ENCODE results near the gene PRKCH. TPM values are rescaled to one million over a fixed set of nuclear protein-coding genes. Genes with fewer than 3 reads are reported as not detected.

The PRKCH gene
- total RNA-seq, 4 donors from 2014 or later: 17.9 to 105 (median 63.5) TPM

DNA sequence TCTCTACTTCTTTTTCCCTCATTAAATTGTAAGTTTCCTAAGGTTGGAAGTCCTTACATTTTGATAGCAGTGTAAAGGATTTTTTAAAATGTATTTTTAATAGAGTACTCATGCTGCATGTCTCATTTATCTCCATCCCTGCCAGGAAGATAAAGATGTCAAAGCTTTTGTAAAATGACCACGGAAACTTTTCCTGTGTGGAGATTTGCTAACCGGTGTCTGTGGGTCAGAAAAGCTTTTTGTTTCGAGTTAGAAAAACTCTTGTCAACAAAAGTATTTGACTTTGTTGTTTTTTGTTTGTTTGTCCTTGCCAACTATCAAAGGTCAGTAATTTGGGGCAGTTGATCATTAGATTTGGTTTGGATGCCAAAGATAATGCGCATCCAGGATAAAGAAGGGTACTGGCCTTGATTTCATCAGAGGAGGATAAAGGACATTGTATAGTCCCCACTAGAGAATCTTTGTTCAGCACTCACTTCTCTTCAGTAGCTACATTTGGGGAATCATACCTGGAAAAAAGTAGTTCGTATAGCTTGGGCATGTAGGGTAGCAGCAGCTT, 217.2 kb downstream of the PRKCH start:
- no peaks in the 10 kb centered on the region for H3K9me3 ChIP-seq
- H3K27ac ChIP-seq: no peak overlapping the region
- peaks cover 0 to 4% of the 10 kb centered on the region in 2 donors for H3K4me1 ChIP-seq
- no peaks in the 10 kb centered on the region for H3K27me3 ChIP-seq
- intact Hi-C loops (cut with DNase I; ENCODE audit: low total_unique reads): no loop called here
- TF ChIP-seq CTCF (IDR thresholded peaks at IDR 0.05) (no peak), POLR2A (IDR thresholded peaks at IDR 0.05) (no peak)
- no peaks in the 10 kb centered on the region for H3K36me3 ChIP-seq
- no peak for DNase-seq
- H3K4me3 ChIP-seq: no peak overlapping the region

- Histone ChIP-seq H3K4me1 (peaks cover 0 to 4% of the 10 kb centered on the region in 2 donors), H3K9me3 (no peaks in the 10 kb centered on the region), H3K36me3 (no peaks in the 10 kb centered on the region), H3K27ac (no peak overlapping the region), H3K27me3 (no peaks in the 10 kb centered on the region), H3K4me3 (no peak overlapping the region)
- intact Hi-C loops (cut with DNase I; ENCODE audit: low total_unique reads): no loop called here
- no peak for DNase-seq
- no peak for TF ChIP-seq POLR2A (IDR thresholded peaks at IDR 0.05)
- no peak for TF ChIP-seq CTCF (IDR thresholded peaks at IDR 0.05)
These were observed 218.3 kb downstream of the PRKCH start for GRCh38 chr14:61539631-61540030.

GRCh38 chr14:61540931-61541330, 219.6 kb downstream of the PRKCH start:
- DNase-seq: no peak
- H3K27me3 ChIP-seq: no peaks in the 10 kb centered on the region
- H3K36me3 ChIP-seq: no peaks in the 10 kb centered on the region
- intact Hi-C loops (cut with DNase I; ENCODE audit: low total_unique reads): no loop called here
- peaks cover 0 to 4% of the 10 kb centered on the region in 2 donors for H3K4me1 ChIP-seq
- no peak overlapping the region for H3K4me3 ChIP-seq
- TF ChIP-seq POLR2A (IDR thresholded peaks at IDR 0.05) (no peak), CTCF (IDR thresholded peaks at IDR 0.05) (no peak)
- no peak overlapping the region for H3K27ac ChIP-seq
- no peaks in the 10 kb centered on the region for H3K9me3 ChIP-seq

DNA sequence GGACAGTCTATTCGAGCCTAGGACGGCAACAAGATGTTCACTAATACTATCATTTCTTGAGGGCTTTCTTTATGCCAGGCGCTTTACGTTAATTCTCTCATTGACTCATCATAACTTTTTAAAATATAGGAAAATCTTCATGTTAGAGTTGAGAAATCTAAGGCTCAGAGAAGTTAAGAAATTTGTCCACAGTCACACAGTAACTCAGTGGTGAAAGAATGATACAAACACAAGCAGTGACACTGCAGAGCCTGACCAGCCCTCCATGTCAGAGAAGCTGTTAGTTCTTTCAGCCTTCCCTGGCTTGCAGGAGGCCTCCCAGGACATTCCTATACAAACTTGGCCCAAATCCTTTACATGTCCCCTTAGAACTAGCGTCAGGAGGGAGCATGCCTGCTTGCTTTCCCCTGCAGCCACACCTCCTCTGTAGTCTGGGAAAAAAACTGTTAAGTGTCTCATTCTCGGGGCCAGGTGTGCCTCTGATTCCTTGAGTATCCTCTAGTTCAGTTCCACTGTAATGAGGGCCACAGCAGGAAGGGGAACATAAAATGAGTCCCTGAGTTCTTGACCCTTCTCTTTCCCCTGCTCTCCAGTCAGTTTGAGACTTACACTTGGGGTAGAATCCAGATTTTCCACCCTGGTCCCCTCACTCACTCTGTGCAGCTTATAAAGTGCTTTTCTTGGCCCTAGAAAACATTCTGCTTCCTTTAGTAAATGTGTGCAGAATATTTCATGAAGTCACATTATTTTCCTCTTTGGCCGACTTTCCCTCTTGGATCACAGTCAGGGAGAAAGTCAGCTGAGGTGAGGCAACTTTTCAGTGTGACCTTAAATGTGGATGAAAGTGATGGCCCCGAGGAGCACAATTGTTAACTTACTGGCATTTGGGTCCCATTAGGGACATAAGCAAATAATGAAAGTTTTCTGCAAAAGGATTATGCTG, 221.7 kb downstream of the PRKCH start:
- DNase-seq: no peak
- Histone ChIP-seq H3K27ac (peak overlapping the region; percentile 37 to 44), H3K4me1 (peaks cover 0 to 4% of the 10 kb centered on the region in 2 donors), H3K27me3 (no peaks in the 10 kb centered on the region), H3K9me3 (no peaks in the 10 kb centered on the region), H3K36me3 (no peaks in the 10 kb centered on the region), H3K4me3 (no peak overlapping the region)
- intact Hi-C loops (cut with DNase I; ENCODE audit: low total_unique reads): no loop called here
- TF ChIP-seq CTCF (IDR thresholded peaks at IDR 0.05): no peak
- no peak for TF ChIP-seq POLR2A (IDR thresholded peaks at IDR 0.05)

DNA sequence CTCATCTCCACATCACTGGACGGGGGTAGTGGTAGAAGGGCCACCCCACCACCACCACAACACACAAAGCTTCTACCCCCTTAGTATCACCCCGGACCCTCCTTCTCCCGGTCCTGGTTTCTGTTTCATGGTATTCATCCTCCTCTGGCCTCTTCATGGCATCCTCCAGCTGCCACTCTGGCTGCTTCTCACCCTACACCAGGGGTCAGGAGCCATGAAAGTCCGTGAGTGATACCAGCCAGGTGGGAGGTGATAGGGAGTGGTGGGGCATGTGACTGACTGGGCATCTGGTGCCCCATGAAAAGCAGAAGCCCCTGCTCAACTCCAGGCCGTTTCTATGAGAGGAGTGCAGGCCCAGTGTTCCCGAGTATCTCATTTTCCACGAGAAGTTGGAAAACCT, 222.6 kb downstream of the PRKCH start:
- intact Hi-C loops (cut with DNase I; ENCODE audit: low total_unique reads): no loop called here
- H3K27me3 ChIP-seq: no peaks in the 10 kb centered on the region
- no peaks in the 10 kb centered on the region for H3K36me3 ChIP-seq
- H3K27ac ChIP-seq: peak overlapping the region in 1 of 2 donors; percentile 44
- no peaks in the 10 kb centered on the region for H3K9me3 ChIP-seq
- H3K4me1 ChIP-seq: peaks cover 0 to 4% of the 10 kb centered on the region in 2 donors
- H3K4me3 ChIP-seq: no peak overlapping the region
- TF ChIP-seq CTCF (IDR thresholded peaks at IDR 0.05) (no peak), POLR2A (IDR thresholded peaks at IDR 0.05) (no peak)
- DNase-seq: no peak
